ENCODE data around the gene POLR3H.

Gene POLR3H

DNA sequence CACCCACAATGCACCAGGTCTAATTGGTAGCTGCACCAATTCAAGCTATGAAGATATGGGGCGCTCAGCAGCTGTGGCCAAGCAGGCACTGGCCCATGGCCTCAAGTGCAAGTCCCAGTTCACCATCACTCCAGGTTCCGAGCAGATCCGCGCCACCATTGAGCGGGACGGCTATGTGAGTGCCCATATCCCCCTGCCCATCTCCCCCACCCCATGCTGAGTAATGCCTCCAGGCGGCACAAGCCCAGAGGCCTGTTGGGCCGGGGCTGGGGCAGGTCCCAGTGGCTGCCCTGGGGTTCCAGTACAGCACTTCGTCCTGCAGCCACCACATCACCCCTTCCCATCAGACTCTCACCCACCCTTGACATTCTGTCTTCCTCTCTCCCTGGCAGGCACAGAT is 21.5 kb downstream of the POLR3H start:
- H3K4me3 ChIP-seq (ENCODE audit: low read depth, low read length), result no peak overlapping the region
- H3K27me3 ChIP-seq (ENCODE audit: insufficient read depth, low read depth, severe bottlenecking), result no peaks in the 10 kb centered on the region
- H3K36me3 ChIP-seq, result peaks cover 61% of the 10 kb centered on the region
- H3K9me3 ChIP-seq (ENCODE audit: severe bottlenecking), result no peaks in the 10 kb centered on the region
- TF ChIP-seq, protein P1, sequence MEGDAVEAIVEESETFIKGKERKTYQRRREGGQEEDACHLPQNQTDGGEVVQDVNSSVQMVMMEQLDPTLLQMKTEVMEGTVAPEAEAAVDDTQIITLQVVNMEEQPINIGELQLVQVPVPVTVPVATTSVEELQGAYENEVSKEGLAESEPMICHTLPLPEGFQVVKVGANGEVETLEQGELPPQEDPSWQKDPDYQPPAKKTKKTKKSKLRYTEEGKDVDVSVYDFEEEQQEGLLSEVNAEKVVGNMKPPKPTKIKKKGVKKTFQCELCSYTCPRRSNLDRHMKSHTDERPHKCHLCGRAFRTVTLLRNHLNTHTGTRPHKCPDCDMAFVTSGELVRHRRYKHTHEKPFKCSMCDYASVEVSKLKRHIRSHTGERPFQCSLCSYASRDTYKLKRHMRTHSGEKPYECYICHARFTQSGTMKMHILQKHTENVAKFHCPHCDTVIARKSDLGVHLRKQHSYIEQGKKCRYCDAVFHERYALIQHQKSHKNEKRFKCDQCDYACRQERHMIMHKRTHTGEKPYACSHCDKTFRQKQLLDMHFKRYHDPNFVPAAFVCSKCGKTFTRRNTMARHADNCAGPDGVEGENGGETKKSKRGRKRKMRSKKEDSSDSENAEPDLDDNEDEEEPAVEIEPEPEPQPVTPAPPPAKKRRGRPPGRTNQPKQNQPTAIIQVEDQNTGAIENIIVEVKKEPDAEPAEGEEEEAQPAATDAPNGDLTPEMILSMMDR (IDR thresholded peaks at IDR 0.05; ENCODE audit: low read depth, low read length), result no peak
- DNase-seq, result no peak
- H3K27ac ChIP-seq, result no peak overlapping the region

DNA sequence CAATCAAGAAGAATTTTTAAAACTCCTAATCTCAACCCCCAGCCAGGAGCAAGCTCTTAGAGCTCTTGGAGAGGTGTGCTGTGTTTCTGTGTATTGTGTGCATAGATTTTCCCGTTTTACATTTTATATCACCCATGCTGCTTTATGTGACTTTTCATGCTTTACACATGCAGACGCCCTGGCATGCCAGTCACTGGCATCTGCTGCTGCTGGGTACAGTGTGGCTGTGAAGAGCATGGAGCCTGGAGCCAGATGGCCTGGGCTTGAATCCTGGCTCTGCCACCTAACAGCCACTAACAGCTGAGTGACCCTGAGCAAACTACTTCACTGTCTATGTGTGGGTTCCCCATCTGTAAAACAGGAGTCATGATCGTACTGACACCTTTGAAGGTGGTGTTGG is 23.1 kb downstream of the POLR3H start:
- no peak overlapping the region for H3K4me3 ChIP-seq (ENCODE audit: low read depth, low read length)
- TF ChIP-seq, protein P1 (IDR thresholded peaks at IDR 0.05; ENCODE audit: low read depth, low read length), result no peak
- no peak overlapping the region for H3K27ac ChIP-seq
- no peaks in the 10 kb centered on the region for H3K27me3 ChIP-seq (ENCODE audit: insufficient read depth, low read depth, severe bottlenecking)
- peaks cover 57% of the 10 kb centered on the region for H3K36me3 ChIP-seq
- no peaks in the 10 kb centered on the region for H3K9me3 ChIP-seq (ENCODE audit: severe bottlenecking)
- DNase-seq, result no peak

DNA sequence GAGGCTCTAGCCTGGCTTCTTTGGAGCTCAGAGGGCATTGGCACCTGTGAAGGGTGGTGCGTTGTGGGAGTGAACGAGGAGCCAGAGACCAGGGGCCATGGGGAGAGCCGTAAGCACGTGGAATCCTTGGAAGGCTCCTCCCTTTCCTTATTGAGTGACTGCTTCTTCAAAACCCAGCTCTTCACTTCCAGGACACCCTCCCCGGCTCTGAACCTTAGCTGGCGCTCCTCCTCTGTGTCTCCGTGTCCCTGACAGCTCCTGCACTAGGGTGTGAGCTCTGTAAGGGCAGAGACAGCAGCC is 26.3 kb downstream of the POLR3H start:
- Histone ChIP-seq H3K27ac (no peak overlapping the region), H3K36me3 (peaks cover 56% of the 10 kb centered on the region), H3K9me3 (ENCODE audit: severe bottlenecking) (no peaks in the 10 kb centered on the region), H3K27me3 (ENCODE audit: insufficient read depth, low read depth, severe bottlenecking) (no peaks in the 10 kb centered on the region), H3K4me3 (ENCODE audit: low read depth, low read length) (no peak overlapping the region)
- TF ChIP-seq, protein P1 (IDR thresholded peaks at IDR 0.05; ENCODE audit: low read depth, low read length), result no peak
- DNase-seq, result no peak

DNA sequence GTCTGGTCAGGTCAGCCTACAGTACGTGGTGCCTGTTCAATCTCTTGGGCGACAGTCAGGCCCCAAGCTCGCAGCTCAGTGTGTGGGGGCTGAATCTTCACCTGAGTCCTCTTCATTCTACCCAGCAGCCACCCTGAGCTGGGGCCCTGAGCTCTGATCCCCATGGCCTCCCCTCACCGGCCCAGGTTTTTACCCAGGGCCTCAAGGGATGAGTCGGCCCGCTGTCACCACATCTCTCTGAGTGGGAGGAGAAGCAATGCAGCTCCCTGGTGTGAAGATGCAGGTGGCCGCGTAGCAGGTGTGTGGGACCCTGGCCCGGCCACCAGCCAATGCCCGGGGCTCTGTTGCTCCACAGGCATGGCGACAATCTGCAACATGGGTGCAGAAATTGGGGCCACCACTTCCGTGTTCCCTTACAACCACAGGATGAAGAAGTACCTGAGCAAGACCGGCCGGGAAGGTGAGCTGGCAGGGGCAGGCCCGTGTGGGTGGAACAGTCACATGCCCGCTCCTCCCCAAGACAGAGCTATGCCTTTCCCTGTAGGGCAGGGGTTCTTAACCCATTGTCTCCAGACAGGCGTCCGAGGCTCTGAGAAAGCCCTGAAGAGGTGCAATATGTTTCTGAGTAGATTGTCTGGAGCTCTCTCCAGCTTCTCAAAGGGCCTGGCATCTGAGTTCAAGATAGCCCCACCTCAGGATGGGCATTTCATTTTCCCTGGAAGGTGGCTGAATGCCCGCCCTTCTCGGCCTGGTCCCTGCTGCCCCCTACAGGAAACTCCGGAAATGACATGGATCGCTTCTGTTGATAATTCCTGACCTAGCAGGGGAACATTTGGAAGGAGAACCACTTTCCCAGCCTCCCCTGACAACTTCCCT is 26.9 kb downstream of the POLR3H start:
- peaks cover 60% of the 10 kb centered on the region for H3K36me3 ChIP-seq
- no peak overlapping the region for H3K4me3 ChIP-seq (ENCODE audit: low read depth, low read length)
- no peaks in the 10 kb centered on the region for H3K9me3 ChIP-seq (ENCODE audit: severe bottlenecking)
- TF ChIP-seq, protein P1 (IDR thresholded peaks at IDR 0.05; ENCODE audit: low read depth, low read length), result peak; percentile 81
- DNase-seq, result peak; percentile 69
- H3K27me3 ChIP-seq (ENCODE audit: insufficient read depth, low read depth, severe bottlenecking), result no peaks in the 10 kb centered on the region
- H3K27ac ChIP-seq, result no peak overlapping the region

DNA sequence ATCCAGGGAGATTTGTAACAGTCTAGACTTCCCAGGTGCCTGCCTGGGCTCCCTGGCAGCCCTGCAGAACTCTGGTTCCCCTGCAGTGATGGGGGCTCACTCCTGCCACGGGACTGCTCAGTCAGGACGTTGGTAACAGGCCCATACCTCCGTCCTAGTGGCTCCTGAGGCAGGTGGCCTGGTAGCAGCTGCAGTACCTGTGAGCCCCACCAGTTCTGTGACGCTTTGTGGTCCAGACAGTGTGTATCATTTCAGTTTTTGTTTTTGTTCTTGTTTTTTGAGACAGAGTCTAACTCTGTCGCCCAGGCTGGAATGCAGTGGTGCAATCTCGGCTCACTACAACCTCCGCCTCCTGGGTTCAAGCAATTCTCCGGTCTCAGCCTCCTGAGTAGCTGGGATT is 27.8 kb downstream of the POLR3H start:
- TF ChIP-seq, protein P1 (IDR thresholded peaks at IDR 0.05; ENCODE audit: low read depth, low read length), result no peak
- H3K27me3 ChIP-seq (ENCODE audit: insufficient read depth, low read depth, severe bottlenecking), result no peaks in the 10 kb centered on the region
- peaks cover 66% of the 10 kb centered on the region for H3K36me3 ChIP-seq
- no peaks in the 10 kb centered on the region for H3K9me3 ChIP-seq (ENCODE audit: severe bottlenecking)
- no peak overlapping the region for H3K4me3 ChIP-seq (ENCODE audit: low read depth, low read length)
- no peak for DNase-seq
- H3K27ac ChIP-seq, result no peak overlapping the region

DNA sequence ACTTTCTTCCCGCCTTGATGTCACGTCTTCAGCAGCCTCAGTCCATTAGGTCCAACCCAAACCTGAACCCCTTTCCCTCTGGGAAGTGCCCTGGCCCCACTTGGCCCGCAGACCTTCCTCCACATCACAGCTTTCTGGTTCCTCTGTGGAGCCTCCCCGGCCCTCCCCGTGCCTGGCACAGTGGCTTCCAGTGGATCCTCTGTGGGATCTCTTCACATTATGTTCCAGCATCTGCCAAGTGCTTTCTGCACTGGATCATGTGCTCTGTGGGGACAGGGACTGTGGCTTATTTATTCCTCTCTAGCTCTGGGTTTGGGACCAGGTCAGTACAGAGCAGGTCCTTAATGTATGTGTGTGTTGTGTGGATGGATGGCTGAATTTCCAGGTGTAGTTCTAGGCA is 30.9 kb downstream of the POLR3H start:
- Histone ChIP-seq H3K9me3 (ENCODE audit: severe bottlenecking) (no peaks in the 10 kb centered on the region), H3K36me3 (peaks cover 74% of the 10 kb centered on the region), H3K4me3 (ENCODE audit: low read depth, low read length) (no peak overlapping the region), H3K27ac (no peak overlapping the region), H3K27me3 (ENCODE audit: insufficient read depth, low read depth, severe bottlenecking) (no peaks in the 10 kb centered on the region)
- DNase-seq, result no peak
- TF ChIP-seq, protein P1 (IDR thresholded peaks at IDR 0.05; ENCODE audit: low read depth, low read length), result no peak

Data from WERI-Rb-1 (cell line).